Measurements from ENCODE around the gene DOCK7. TPM values are rescaled to one million over a fixed set of nuclear protein-coding genes. Genes with fewer than 3 reads are reported as not detected.

The DOCK7 gene
- total and polyA plus RNA-seq, 2 donors: 7.4 to 19.2 TPM

- WGBS: 98% methylated on average over 1 of the region's 1 CpG
- no peak overlapping the region for H3K27ac ChIP-seq (ENCODE audit: low read depth in 1 of 2, low read length in 1 of 2)
- DNase-seq (ENCODE audit: low read depth in 6 of 9, low spot score in 9 of 9): no peak
- H3K9me3 ChIP-seq (ENCODE audit: control insufficient read depth in 2 of 2, insufficient read depth in 1 of 2, low read length in 1 of 2): no peaks in the 10 kb centered on the region
- H3K4me3 ChIP-seq (ENCODE audit: low read length in 2 of 2): no peak overlapping the region
- no peaks in the 10 kb centered on the region for H3K27me3 ChIP-seq (ENCODE audit: control insufficient read depth in 2 of 2, insufficient read depth in 1 of 2, low read length in 1 of 2)
- no peaks in the 10 kb centered on the region for H3K36me3 ChIP-seq (ENCODE audit: control insufficient read depth in 2 of 2, insufficient read depth in 2 of 2, low read length in 1 of 2)
- H3K4me1 ChIP-seq (ENCODE audit: control insufficient read depth in 2 of 2, insufficient read depth in 2 of 2, low read length in 2 of 2): no peaks in the 10 kb centered on the region
Measured at GRCh38 chr1:62509028-62509427, 179.2 kb downstream of the DOCK7 start.

GRCh38 chr1:62508187-62508758 lies 179.9 kb downstream of the DOCK7 start:
- peak in 8 of 9 donors; percentile 10 to 62 (median 32) for DNase-seq (ENCODE audit: low read depth in 6 of 9, low spot score in 9 of 9)
- Histone ChIP-seq H3K27ac (ENCODE audit: low read depth in 1 of 2, low read length in 1 of 2) (no peak overlapping the region), H3K4me3 (ENCODE audit: low read length in 2 of 2) (no peak overlapping the region), H3K4me1 (ENCODE audit: control insufficient read depth in 2 of 2, insufficient read depth in 2 of 2, low read length in 2 of 2) (no peaks in the 10 kb centered on the region), H3K36me3 (ENCODE audit: control insufficient read depth in 2 of 2, insufficient read depth in 2 of 2, low read length in 1 of 2) (no peaks in the 10 kb centered on the region), H3K9me3 (ENCODE audit: control insufficient read depth in 2 of 2, insufficient read depth in 1 of 2, low read length in 1 of 2) (no peaks in the 10 kb centered on the region), H3K27me3 (ENCODE audit: control insufficient read depth in 2 of 2, insufficient read depth in 1 of 2, low read length in 1 of 2) (no peaks in the 10 kb centered on the region)
- 97% methylated on average over 1 of the region's 1 CpG for WGBS

- DNase-seq (ENCODE audit: low read depth in 6 of 9, low spot score in 9 of 9): no peak
- Histone ChIP-seq H3K4me3 (ENCODE audit: low read length in 2 of 2) (no peak overlapping the region), H3K27ac (ENCODE audit: low read depth in 1 of 2, low read length in 1 of 2) (no peak overlapping the region), H3K36me3 (ENCODE audit: control insufficient read depth in 2 of 2, insufficient read depth in 2 of 2, low read length in 1 of 2) (no peaks in the 10 kb centered on the region), H3K4me1 (ENCODE audit: control insufficient read depth in 2 of 2, insufficient read depth in 2 of 2, low read length in 2 of 2) (no peaks in the 10 kb centered on the region), H3K27me3 (ENCODE audit: control insufficient read depth in 2 of 2, insufficient read depth in 1 of 2, low read length in 1 of 2) (no peaks in the 10 kb centered on the region), H3K9me3 (ENCODE audit: control insufficient read depth in 2 of 2, insufficient read depth in 1 of 2, low read length in 1 of 2) (no peaks in the 10 kb centered on the region)
Measured at GRCh38 chr1:62500210-62500609, 188.0 kb downstream of the DOCK7 start.

- H3K27me3 ChIP-seq (ENCODE audit: control insufficient read depth in 2 of 2, insufficient read depth in 1 of 2, low read length in 1 of 2): no peaks in the 10 kb centered on the region
- no peak overlapping the region for H3K4me3 ChIP-seq (ENCODE audit: low read length in 2 of 2)
- WGBS: 98% methylated on average over 4 of the region's 4 CpGs
- H3K27ac ChIP-seq (ENCODE audit: low read depth in 1 of 2, low read length in 1 of 2): no peak overlapping the region
- DNase-seq (ENCODE audit: low read depth in 6 of 9, low spot score in 9 of 9): no peak
- no peaks in the 10 kb centered on the region for H3K9me3 ChIP-seq (ENCODE audit: control insufficient read depth in 2 of 2, insufficient read depth in 1 of 2, low read length in 1 of 2)
- H3K36me3 ChIP-seq (ENCODE audit: control insufficient read depth in 2 of 2, insufficient read depth in 2 of 2, low read length in 1 of 2): no peaks in the 10 kb centered on the region
- no peaks in the 10 kb centered on the region for H3K4me1 ChIP-seq (ENCODE audit: control insufficient read depth in 2 of 2, insufficient read depth in 2 of 2, low read length in 2 of 2)
Measured at GRCh38 chr1:62494137-62494536, 194.0 kb downstream of the DOCK7 start.

- no peak for DNase-seq (ENCODE audit: low read depth in 6 of 9, low spot score in 9 of 9)
- no peak overlapping the region for H3K27ac ChIP-seq (ENCODE audit: low read depth in 1 of 2, low read length in 1 of 2)
- no peaks in the 10 kb centered on the region for H3K36me3 ChIP-seq (ENCODE audit: control insufficient read depth in 2 of 2, insufficient read depth in 2 of 2, low read length in 1 of 2)
- H3K4me3 ChIP-seq (ENCODE audit: low read length in 2 of 2): no peak overlapping the region
- H3K4me1 ChIP-seq (ENCODE audit: control insufficient read depth in 2 of 2, insufficient read depth in 2 of 2, low read length in 2 of 2): no peaks in the 10 kb centered on the region
- no peaks in the 10 kb centered on the region for H3K9me3 ChIP-seq (ENCODE audit: control insufficient read depth in 2 of 2, insufficient read depth in 1 of 2, low read length in 1 of 2)
- H3K27me3 ChIP-seq (ENCODE audit: control insufficient read depth in 2 of 2, insufficient read depth in 1 of 2, low read length in 1 of 2): no peaks in the 10 kb centered on the region
- 97% methylated on average over 3 of the region's 3 CpGs for WGBS
Measured at GRCh38 chr1:62493656-62494055, 194.5 kb downstream of the DOCK7 start.

- WGBS: 97% methylated on average over 2 of the region's 2 CpGs
- Histone ChIP-seq H3K36me3 (ENCODE audit: control insufficient read depth in 2 of 2, insufficient read depth in 2 of 2, low read length in 1 of 2) (no peaks in the 10 kb centered on the region), H3K27me3 (ENCODE audit: control insufficient read depth in 2 of 2, insufficient read depth in 1 of 2, low read length in 1 of 2) (no peaks in the 10 kb centered on the region), H3K4me3 (ENCODE audit: low read length in 2 of 2) (no peak overlapping the region), H3K27ac (ENCODE audit: low read depth in 1 of 2, low read length in 1 of 2) (no peak overlapping the region), H3K9me3 (ENCODE audit: control insufficient read depth in 2 of 2, insufficient read depth in 1 of 2, low read length in 1 of 2) (no peaks in the 10 kb centered on the region), H3K4me1 (ENCODE audit: control insufficient read depth in 2 of 2, insufficient read depth in 2 of 2, low read length in 2 of 2) (no peaks in the 10 kb centered on the region)
- DNase-seq (ENCODE audit: low read depth in 6 of 9, low spot score in 9 of 9): no peak
Measured at GRCh38 chr1:62492521-62492920, 195.7 kb downstream of the DOCK7 start.

- H3K36me3 ChIP-seq (ENCODE audit: control insufficient read depth in 2 of 2, insufficient read depth in 2 of 2, low read length in 1 of 2): no peaks in the 10 kb centered on the region
- no peak for DNase-seq (ENCODE audit: low read depth in 6 of 9, low spot score in 9 of 9)
- no peaks in the 10 kb centered on the region for H3K27me3 ChIP-seq (ENCODE audit: control insufficient read depth in 2 of 2, insufficient read depth in 1 of 2, low read length in 1 of 2)
- H3K4me1 ChIP-seq (ENCODE audit: control insufficient read depth in 2 of 2, insufficient read depth in 2 of 2, low read length in 2 of 2): no peaks in the 10 kb centered on the region
- no peak overlapping the region for H3K4me3 ChIP-seq (ENCODE audit: low read length in 2 of 2)
- 94% methylated on average over 2 of the region's 2 CpGs for WGBS
- no peak overlapping the region for H3K27ac ChIP-seq (ENCODE audit: low read depth in 1 of 2, low read length in 1 of 2)
- no peaks in the 10 kb centered on the region for H3K9me3 ChIP-seq (ENCODE audit: control insufficient read depth in 2 of 2, insufficient read depth in 1 of 2, low read length in 1 of 2)
Measured at GRCh38 chr1:62487956-62488355, 200.2 kb downstream of the DOCK7 start.

- 84% methylated on average over 5 of the region's 5 CpGs for WGBS
- Histone ChIP-seq H3K27me3 (ENCODE audit: control insufficient read depth in 2 of 2, insufficient read depth in 1 of 2, low read length in 1 of 2) (no peaks in the 10 kb centered on the region), H3K36me3 (ENCODE audit: control insufficient read depth in 2 of 2, insufficient read depth in 2 of 2, low read length in 1 of 2) (no peaks in the 10 kb centered on the region), H3K27ac (ENCODE audit: low read depth in 1 of 2, low read length in 1 of 2) (no peak overlapping the region), H3K4me1 (ENCODE audit: control insufficient read depth in 2 of 2, insufficient read depth in 2 of 2, low read length in 2 of 2) (no peaks in the 10 kb centered on the region), H3K4me3 (ENCODE audit: low read length in 2 of 2) (no peak overlapping the region), H3K9me3 (ENCODE audit: control insufficient read depth in 2 of 2, insufficient read depth in 1 of 2, low read length in 1 of 2) (no peaks in the 10 kb centered on the region)
- no peak for DNase-seq (ENCODE audit: low read depth in 6 of 9, low spot score in 9 of 9)
Measured at GRCh38 chr1:62484824-62485468, 203.2 kb downstream of the DOCK7 start.

GRCh38 chr1:62481681-62482080 lies 206.5 kb downstream of the DOCK7 start:
- WGBS: 98% methylated on average over 3 of the region's 3 CpGs
- no peak overlapping the region for H3K27ac ChIP-seq (ENCODE audit: low read depth in 1 of 2, low read length in 1 of 2)

More at GRCh38 chr1:62481681-62482080, 206.5 kb downstream of the DOCK7 start:
- no peak for DNase-seq (ENCODE audit: low read depth in 6 of 9, low spot score in 9 of 9)
- no peaks in the 10 kb centered on the region for H3K9me3 ChIP-seq (ENCODE audit: control insufficient read depth in 2 of 2, insufficient read depth in 1 of 2, low read length in 1 of 2)
- no peaks in the 10 kb centered on the region for H3K27me3 ChIP-seq (ENCODE audit: control insufficient read depth in 2 of 2, insufficient read depth in 1 of 2, low read length in 1 of 2)
- H3K4me1 ChIP-seq (ENCODE audit: control insufficient read depth in 2 of 2, insufficient read depth in 2 of 2, low read length in 2 of 2): no peaks in the 10 kb centered on the region
- H3K36me3 ChIP-seq (ENCODE audit: control insufficient read depth in 2 of 2, insufficient read depth in 2 of 2, low read length in 1 of 2): no peaks in the 10 kb centered on the region
- no peak overlapping the region for H3K4me3 ChIP-seq (ENCODE audit: low read length in 2 of 2)
